NCI-H146 (cell line): Measurements from ENCODE around the gene KDM4B.

Source experiments
- DNase-seq: peaks from one replicate; lab custom pipeline; 2025; lab: John Stamatoyannopoulos, UW

The KDM4B gene

GRCh38 chr19:5050067-5050656, 81.2 kb downstream of the KDM4B start:
- no peak for DNase-seq

DNA sequence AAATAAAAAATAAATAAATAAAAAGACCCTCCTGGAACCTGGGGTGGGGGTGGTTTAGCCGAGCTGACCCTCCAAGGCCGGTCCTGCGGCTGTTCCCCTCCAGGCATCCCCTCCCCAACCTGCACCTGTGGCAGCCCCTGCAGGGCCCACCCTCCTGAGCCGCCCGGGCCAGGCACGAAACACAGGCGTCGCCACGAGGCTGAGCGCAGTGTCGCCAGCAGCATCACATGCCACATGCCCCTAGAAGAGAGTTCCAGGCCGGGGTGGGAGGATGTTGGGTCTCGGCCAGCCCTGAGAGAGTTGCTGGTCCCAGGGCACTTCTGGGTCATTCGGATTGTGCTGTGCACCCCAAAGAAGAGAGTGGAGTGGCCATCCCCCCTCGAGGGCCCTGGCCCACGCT, 82.0 kb downstream of the KDM4B start:
- DNase-seq = no peak

GRCh38 chr19:5051619-5052018, 82.7 kb downstream of the KDM4B start:
- DNase-seq = no peak

DNA sequence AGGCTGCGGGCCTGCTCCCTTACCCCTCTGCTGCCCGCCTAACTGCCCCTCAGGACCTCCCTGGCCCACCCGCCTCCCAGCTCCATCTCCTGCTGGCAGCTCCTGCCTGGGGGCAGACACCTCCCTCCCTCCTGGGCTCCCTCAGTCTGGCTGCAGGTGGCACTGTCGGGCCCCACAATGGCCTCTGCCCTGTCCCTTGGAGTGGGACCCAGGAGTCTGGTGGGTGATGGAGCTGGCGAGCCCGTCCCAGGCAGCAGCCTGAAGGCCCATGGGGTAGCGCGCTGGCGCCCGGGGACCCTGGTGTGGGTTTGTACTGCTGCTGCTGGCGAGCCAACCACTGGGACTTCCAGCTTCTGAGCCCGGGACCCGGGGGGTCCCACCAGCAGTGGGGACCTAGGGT, 83.6 kb downstream of the KDM4B start:
- DNase-seq = no peak

DNA sequence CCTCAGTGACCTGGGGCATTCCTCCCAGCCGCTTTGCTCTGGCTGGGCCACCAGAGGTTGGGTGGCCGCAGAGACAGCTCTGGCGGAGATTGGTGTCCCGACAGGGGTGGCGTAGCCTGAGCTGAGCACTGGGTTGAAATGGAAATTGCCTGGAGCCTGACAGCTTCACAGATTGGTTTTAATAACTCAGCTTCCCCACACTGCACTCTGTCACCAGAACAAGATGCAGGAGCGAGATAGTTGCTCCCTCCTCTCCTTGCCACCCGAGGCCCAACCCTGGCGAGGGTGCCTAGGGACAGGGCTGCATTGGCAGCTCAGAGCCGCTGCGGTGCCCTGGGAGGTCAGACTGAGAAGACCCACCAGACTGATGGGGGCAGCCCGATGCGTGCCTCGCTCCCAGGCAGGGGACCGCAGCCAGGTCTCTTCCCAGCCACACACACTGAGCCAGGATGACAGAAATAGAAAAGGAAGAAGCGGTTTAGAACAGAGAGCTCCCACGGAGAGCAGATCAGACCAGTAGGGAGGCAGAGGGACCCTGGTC, 84.1 kb downstream of the KDM4B start:
- no peak for DNase-seq

- no peak for DNase-seq
Measured at GRCh38 chr19:5053661-5054060, 84.7 kb downstream of the KDM4B start.

- no peak for DNase-seq
Measured at GRCh38 chr19:5054551-5055456, 85.9 kb downstream of the KDM4B start.

DNA sequence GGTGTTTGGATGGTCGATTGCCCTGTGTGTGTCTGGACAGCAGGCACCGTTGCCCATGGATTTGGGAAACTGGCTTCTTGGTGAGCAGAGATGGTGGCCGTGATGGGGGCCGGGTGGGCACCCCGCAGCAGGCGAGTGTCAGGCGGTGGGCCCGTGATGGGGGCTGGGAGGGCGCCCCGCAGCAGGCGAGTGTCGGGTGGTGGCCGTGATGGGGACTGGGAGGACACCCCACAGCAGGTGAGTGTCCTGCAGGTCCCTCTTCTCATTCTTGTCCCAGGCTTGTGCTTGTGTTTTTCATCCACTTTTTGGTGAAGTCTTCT, 86.5 kb downstream of the KDM4B start:
- no peak for DNase-seq

GRCh38 chr19:5057860-5058259, 88.9 kb downstream of the KDM4B start:
- DNase-seq = no peak

GRCh38 chr19:5058521-5059212, 89.8 kb downstream of the KDM4B start:
- DNase-seq = no peak

DNA sequence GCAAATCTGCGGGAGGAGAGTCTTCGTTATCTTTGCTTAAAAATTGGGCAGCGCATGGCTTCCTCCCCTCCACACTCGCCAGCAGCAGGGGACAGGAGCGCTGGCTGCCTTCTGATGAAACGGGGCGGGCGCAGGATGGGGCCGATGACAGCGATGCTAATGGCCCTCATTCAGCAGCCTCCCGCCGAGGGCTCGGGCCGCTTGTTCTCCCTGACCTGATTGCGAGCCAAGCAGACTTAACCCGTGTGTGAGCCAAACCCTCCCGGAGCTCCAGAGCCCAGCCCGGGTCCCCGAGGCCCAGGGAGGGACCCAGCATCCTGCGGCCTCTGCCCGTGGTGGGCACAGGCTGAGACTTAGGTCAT, 90.3 kb downstream of the KDM4B start:
- DNase-seq = no peak

- no peak for DNase-seq
Measured at GRCh38 chr19:5059793-5060192, 90.9 kb downstream of the KDM4B start.

GRCh38 chr19:5062195-5062594, 93.3 kb downstream of the KDM4B start:
- no peak for DNase-seq

- DNase-seq = no peak
Measured at GRCh38 chr19:5062799-5063198, 93.9 kb downstream of the KDM4B start.

DNA sequence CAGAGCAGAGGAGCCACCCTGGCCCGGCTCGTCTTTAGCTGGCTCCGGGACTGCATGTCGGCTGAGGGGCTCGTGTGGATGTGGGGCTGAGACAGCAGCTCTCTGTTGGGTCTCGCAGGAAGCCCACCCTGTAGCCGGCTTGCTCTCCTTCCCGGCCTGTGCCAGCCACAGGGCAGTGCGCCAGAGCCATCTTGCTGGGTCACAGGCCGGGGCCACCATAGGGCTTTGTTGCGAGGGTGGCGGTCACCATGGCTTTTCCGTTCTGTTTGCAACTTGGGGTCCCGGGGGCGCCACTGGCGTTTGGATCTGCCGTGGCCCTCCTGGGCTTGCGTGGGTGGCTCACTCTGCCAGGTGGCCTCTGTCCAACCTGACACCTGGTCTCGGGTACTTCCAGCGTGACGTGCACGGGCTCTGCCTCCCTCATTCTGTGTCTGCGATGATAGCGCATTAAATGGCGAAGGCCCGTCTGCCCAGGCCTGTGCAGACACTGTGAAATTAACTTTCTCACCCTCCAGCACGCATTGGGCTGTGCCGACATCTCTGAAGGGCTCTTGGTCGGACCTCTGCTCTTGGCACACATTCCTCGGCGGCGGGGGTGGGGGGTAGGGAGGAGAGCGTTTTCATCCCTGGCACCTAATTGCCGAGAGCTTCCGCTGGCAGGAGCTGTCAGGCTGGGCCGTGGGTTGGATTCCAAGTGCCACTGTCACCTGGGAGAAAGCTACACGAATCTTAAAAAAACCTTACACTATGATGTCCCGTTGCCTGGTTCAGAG, 95.1 kb downstream of the KDM4B start:
- no peak for DNase-seq

- DNase-seq = no peak
Measured at GRCh38 chr19:5064896-5065295, 96.0 kb downstream of the KDM4B start.

DNA sequence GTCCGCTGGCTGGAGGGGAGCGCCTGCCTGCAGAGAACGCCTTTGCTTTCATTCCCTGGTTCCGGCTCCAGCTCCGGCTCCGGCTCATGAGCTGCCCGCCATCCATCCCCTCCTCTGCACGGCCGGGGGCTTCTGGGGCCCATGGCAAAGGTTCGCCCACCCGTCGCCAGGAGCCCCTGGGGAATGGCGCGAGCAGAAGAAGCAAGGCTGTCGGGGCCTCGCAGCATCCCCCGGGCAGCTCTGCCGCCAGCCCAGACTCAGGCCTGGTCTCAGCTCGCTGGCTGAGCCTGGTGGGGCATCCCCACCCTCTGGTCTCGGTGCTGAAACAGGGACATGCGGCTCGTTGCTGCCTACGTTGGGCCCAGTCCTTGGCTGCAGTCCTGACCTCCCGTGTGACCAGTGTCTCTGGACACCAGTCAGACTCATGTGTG, 96.8 kb downstream of the KDM4B start:
- no peak for DNase-seq

GRCh38 chr19:5066768-5067167, 97.9 kb downstream of the KDM4B start:
- DNase-seq = no peak

DNA sequence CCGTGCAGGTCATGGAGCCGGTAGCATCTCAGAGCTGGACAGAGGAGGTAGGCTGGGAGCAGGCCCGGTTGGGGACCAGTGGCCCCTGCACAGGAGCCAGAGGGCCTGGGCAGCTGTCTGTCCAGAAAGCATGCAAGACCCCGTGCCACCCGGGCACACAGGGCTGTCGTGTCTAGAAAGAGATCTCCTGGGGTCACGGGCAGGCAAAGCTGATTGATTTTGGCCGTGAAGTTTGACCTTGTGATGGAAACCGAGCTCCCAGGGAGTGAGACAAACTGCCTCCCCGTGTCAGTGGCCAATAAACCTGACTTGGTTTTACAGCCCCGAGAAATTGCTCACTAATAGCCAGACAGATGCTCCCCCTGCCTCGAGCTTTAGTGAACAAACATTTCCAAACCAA, 98.8 kb downstream of the KDM4B start:
- no peak for DNase-seq

GRCh38 chr19:5068233-5069072, 99.5 kb downstream of the KDM4B start:
- no peak for DNase-seq

DNA sequence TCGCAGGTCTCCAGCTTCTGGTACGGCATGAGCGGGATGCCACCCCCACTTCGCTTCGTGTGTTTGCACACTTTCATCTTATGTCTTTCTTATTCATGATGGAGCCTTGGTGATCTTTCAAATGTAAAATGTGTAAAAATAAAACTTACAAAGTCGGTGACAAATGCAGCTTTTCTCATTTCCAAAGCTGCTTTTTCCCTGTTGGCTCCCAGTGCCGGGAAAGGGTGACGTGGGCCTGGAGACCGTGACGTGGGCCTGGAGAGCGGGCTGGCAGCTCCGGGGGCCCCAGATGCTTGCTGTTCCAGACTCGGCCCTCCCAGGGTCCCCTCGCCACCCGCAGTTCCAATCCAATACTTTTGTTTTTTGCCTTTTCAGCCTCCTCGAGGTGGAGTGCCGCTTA, 101.4 kb downstream of the KDM4B start:
- DNase-seq = no peak
